GM12874 (cell line): ENCODE results near the gene GPSM1.

Experiments used
- TF ChIP-seq, protein P1 (sequence below): IDR thresholded peaks from 2 replicates; pipeline ENCODE4 v1.5.1; 2011; ENCODE audit warnings: low read depth, mild to moderate bottlenecking, control low read depth, low read length, moderate library complexity; ENCODE audit not compliant: insufficient read depth

GPSM1 gene

GRCh38 chr9:136292591-136293448, 34.5 kb upstream of the GPSM1 start:
- TF ChIP-seq, protein P1, sequence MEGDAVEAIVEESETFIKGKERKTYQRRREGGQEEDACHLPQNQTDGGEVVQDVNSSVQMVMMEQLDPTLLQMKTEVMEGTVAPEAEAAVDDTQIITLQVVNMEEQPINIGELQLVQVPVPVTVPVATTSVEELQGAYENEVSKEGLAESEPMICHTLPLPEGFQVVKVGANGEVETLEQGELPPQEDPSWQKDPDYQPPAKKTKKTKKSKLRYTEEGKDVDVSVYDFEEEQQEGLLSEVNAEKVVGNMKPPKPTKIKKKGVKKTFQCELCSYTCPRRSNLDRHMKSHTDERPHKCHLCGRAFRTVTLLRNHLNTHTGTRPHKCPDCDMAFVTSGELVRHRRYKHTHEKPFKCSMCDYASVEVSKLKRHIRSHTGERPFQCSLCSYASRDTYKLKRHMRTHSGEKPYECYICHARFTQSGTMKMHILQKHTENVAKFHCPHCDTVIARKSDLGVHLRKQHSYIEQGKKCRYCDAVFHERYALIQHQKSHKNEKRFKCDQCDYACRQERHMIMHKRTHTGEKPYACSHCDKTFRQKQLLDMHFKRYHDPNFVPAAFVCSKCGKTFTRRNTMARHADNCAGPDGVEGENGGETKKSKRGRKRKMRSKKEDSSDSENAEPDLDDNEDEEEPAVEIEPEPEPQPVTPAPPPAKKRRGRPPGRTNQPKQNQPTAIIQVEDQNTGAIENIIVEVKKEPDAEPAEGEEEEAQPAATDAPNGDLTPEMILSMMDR, result no peak

GRCh38 chr9:136293476-136294077, 33.8 kb upstream of the GPSM1 start:
- TF ChIP-seq, protein P1, result no peak

DNA sequence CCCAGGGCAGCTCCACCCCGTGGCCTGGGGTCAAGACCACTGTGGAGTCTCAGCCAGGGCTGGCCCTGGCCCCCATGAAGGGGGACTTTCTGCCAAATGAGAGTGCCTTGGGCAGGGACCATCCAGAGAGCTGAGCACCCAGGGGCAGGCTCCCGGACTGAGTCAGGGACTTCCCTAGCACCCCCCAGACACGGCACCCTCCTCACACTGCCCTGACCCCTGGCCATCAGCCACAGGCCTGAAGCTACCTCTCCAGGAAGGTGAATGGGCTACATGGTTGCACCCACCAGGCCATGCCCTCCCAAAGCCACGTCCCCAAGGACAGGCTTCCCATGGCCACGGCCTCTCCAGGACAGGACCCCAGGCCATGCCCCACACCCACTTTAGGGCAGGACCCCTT, 32.9 kb upstream of the GPSM1 start:
- TF ChIP-seq, protein P1, result no peak

- TF ChIP-seq, protein P1, result no peak
Observed at GRCh38 chr9:136295055-136295454, 32.3 kb upstream of the GPSM1 start.

DNA sequence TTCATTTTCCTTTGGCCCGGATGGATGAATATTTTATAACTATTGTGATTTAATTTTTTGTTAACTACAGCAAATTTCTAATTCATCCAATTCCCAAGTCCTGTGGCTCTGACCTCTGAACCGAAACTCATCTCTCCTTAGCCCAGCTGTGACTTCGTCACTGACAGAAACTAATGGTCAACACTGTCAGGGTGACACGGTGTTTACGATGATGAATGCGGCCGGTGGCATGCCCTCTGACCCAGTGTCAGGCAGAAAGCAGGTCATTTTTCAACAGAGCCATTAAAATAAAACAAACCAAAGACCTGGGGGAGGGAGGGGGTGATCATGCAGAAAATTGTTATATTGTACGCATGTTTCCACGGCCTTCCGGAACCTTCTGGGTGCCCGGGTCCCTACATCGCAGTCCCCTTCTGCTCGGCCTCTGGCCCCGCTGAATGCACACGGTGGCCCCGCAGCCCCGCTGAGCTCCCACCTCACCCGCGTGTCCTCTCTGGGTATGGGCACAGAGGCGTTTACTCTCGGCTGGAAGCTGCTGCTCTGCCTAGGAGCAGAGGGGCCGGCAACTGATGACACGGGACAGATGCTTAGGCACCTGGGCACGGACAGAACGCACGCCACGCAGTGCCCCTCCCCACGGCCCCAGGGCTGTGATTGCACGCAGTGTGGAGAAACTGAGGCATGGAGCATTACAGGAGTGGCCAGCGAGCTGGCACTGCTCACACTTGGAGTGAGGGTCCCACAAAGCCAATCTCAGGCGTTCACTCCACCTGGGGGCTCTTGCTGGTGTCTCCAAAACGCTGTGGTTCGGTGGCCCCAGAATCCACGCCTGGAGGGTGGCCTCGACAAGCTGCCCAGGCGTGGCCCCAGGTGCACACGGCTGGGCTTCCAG, 31.6 kb upstream of the GPSM1 start:
- TF ChIP-seq, protein P1, result no peak

DNA sequence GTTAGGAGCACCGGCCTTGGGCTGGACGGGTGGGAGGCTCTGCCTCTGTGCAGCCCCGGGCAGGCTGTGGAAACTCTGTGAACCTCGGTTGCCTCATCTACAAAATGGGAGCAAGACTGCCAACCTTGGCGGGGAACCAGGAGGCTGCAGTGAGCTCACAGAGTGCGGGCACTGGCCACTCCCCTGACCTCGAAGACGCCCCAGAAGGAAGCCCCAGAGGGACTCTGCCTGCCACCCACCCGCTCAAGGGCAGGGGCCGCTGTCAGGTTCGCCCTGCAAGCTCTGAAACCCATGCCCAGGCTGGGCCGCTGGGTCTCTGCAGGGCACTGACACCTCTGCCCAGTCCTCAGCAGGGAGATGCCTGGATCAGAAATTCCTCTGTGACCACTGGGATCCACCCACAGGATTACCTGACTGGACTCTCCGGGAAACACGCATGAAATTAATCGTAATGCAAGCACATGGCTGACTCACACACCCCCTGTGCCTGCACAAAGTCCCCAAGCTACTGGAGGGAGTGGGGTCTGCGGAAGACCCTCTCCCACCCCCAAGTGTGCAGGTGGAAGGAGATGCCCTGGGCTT, 30.8 kb upstream of the GPSM1 start:
- TF ChIP-seq, protein P1, result no peak
